Fibroblast of villous mesenchyme (primary cell): Measurements from ENCODE around the gene NPEPL1. TPM values are rescaled to one million over a fixed set of nuclear protein-coding genes. Genes with fewer than 3 reads are reported as not detected.
"Not testable (repeated sequence)": the region's sequence is repeated elsewhere in the genome, so short reads cannot be mapped to it uniquely, and the experiment has no call there.

ENCODE experiments used
- DNase-seq: peaks from one replicate; pipeline ENCODE4 v3.0.0-alpha.2; 2010; ENCODE audit warnings: low read depth
- H3K4me3 ChIP-seq: 2 replicates; pipeline ENCODE4 v1.5.1; 2011; ENCODE audit warnings: low read depth, mild to moderate bottlenecking, low read length
- total RNA-seq: library from RNA; depleted of rRNA; stranded (reverse); fragments of >200 nt; gene quantifications from 2 replicates; pipeline ENCODE4 v1.2.3, GENCODE V29; 2012
- TF ChIP-seq, protein P1 (sequence below): IDR thresholded peaks from 2 replicates; pipeline ENCODE4 v1.5.1; 2012; ENCODE audit warnings: low read depth, mild to moderate bottlenecking, low read length; ENCODE audit not compliant: insufficient read depth

NPEPL1 gene
- total RNA-seq, 1 donor, result 23.7 TPM

GRCh38 chr20:58719258-58719657 is 26.7 kb downstream of the NPEPL1 start:
- DNase-seq, result no peak
- H3K4me3 ChIP-seq, result no peak overlapping the region
- TF ChIP-seq, protein P1, sequence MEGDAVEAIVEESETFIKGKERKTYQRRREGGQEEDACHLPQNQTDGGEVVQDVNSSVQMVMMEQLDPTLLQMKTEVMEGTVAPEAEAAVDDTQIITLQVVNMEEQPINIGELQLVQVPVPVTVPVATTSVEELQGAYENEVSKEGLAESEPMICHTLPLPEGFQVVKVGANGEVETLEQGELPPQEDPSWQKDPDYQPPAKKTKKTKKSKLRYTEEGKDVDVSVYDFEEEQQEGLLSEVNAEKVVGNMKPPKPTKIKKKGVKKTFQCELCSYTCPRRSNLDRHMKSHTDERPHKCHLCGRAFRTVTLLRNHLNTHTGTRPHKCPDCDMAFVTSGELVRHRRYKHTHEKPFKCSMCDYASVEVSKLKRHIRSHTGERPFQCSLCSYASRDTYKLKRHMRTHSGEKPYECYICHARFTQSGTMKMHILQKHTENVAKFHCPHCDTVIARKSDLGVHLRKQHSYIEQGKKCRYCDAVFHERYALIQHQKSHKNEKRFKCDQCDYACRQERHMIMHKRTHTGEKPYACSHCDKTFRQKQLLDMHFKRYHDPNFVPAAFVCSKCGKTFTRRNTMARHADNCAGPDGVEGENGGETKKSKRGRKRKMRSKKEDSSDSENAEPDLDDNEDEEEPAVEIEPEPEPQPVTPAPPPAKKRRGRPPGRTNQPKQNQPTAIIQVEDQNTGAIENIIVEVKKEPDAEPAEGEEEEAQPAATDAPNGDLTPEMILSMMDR, result no peak

DNA sequence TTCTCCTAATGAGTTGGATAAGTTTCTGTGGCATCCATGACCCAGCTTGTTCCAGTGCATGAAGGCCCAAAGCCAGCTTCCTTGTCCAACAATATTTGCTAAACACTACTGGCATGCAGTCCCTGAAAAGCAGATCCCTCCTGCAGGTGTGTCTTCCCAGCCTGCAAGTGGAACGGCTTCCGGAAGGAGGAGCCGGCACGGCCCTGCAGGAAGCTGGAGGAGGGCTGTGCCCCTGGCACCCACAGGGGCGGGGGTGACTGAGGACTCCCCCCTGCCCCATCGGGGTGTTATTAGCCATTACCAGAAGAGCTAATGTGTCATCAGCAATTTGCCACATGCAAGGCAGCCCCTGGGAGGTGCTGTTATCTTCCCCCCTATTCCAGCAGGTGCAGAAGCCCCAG is 27.4 kb downstream of the NPEPL1 start:
- DNase-seq, result no peak

GRCh38 chr20:58720890-58721289 is 28.3 kb downstream of the NPEPL1 start:
- TF ChIP-seq, protein P1, result no peak
- no peak for DNase-seq
- H3K4me3 ChIP-seq, result no peak overlapping the region

More for the DNA sequence above, 27.4 kb downstream of the NPEPL1 start:
- no peak overlapping the region for H3K4me3 ChIP-seq
- TF ChIP-seq, protein P1, result no peak

DNA sequence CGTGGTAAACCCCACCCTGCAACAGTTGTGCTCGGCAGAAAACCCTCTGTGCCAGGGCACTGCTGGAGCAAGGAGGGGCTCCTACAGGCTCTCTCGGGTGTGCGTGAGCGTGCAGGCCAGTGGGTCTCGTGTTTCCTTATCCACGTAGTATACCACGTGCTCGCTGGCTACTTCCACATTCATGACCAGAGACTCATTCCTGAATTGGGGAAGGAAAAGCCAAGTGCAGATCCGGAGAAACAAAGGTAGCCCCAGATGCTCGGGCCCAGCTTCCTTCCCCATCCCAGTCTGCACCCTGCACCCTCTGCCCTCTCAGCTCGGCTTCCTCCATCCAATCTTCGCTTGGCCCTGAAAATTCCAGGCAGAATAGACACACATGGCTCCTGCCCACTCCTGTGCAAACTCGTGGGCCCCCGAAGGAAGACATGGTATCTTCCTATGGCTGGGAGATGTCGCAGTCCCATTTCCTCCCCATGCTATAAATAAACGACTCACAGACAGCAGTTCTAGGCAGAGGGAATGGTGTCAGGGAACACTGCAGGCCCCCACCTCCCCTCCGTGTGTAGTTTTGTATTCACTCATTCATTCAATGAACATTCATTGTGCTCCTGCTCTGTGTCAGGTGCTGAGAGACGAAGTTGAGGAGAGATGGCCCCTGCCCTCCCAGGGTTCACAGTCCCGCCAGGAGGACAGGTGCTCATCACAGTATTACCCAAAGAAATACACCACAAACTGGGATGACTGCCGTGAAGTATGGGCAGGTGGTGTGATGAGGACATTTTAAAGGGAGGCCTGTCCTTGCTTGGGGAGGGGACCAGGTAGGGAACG is 29.6 kb downstream of the NPEPL1 start:
- H3K4me3 ChIP-seq, result no peak overlapping the region
- TF ChIP-seq, protein P1, result no peak
- DNase-seq, result no peak

- TF ChIP-seq, protein P1, result no peak
- DNase-seq, result no peak
- H3K4me3 ChIP-seq, result no peak overlapping the region
Observed at GRCh38 chr20:58722877-58723627, 30.5 kb downstream of the NPEPL1 start.

DNA sequence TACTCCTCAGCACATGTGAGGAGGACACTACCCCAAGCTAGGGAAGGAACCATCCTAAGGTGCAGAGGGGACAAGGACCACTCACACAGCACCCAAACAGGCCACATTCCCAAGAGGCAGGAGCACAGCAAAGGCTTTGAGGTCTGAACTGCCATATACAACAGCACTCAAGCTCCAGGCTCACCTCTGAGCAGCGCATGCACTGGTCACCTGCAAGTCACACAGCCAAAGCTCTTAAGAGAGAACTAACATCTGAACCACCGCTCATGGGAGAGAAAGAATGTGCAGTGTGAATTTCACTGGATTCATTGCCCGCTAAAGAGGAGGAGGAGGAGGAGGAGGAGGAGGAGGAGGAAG is 31.0 kb downstream of the NPEPL1 start:
- no peak overlapping the region for H3K4me3 ChIP-seq
- no peak for DNase-seq
- TF ChIP-seq, protein P1, result no peak

DNA sequence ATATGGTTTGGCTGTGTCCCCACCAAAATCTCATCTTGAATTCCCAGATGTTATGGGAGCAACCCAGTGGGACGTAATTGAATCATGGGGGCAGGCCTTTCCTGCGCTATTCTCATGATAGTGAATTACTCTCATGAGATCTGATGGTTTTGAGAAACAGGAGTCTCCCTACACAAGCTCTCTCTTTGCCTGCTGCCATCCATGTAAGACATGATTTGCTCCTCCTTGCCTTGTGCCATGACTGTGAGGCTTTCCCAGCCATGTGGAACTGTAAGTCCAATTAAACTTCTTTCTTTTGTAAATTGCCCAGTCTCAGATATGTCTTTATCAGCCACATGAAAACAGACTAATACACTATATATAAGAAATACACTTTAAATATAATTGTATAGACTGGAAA is 33.6 kb downstream of the NPEPL1 start:
- not testable (repeated sequence) for DNase-seq, H3K4me3 ChIP-seq
